Nephron progenitor cell (in vitro differentiated cells): ENCODE data around the gene MRPS30.
"Not testable (repeated sequence)": the region's sequence is repeated elsewhere in the genome, so short reads cannot be mapped to it uniquely, and the experiment has no call there.

Experiments used
- DNase-seq: peaks from one replicate; pipeline ENCODE4 v3.0.0; 2021
- H3K27ac Mint-ChIP-seq: 2 replicates; pipeline ENCODE4 v1.8.0; 2021; ENCODE audit warnings: mild to moderate bottlenecking, moderate library complexity, mixed read lengths
- H3K27me3 Mint-ChIP-seq: 2 replicates; pipeline ENCODE4 v1.8.0; 2021; ENCODE audit warnings: mild to moderate bottlenecking, low read depth, mixed read lengths; ENCODE audit not compliant: poor library complexity
- H3K36me3 Mint-ChIP-seq: 2 replicates; pipeline ENCODE4 v1.8.0; 2021; ENCODE audit warnings: low read depth, mixed read lengths
- H3K4me1 Mint-ChIP-seq: 2 replicates; pipeline ENCODE4 v1.8.0; 2021; ENCODE audit warnings: mixed read lengths
- H3K4me3 Mint-ChIP-seq: 2 replicates; pipeline ENCODE4 v1.8.0; 2021; ENCODE audit warnings: mild to moderate bottlenecking, moderate library complexity, mixed read lengths
- H3K9me3 Mint-ChIP-seq: 2 replicates; pipeline ENCODE4 v1.8.0; 2021; ENCODE audit warnings: mild to moderate bottlenecking, moderate library complexity, mixed read lengths
- TF ChIP-seq, protein P1 (sequence below): fragments of 200-600 bp; sonication (generic); IDR thresholded peaks from 2 replicates; pipeline ENCODE4 v1.5.0; 2021; ENCODE audit warnings: antibody characterized with exemption

The MRPS30 gene

GRCh38 chr5:44774279-44774880, 34.4 kb upstream of the MRPS30 start:
- Mint-ChIP-seq H3K4me1 (peaks cover 5% of the 10 kb centered on the region), H3K4me3 (no peak overlapping the region), H3K27me3 (no peaks in the 10 kb centered on the region), H3K36me3 (no peaks in the 10 kb centered on the region), H3K9me3 (no peaks in the 10 kb centered on the region), H3K27ac (no peak overlapping the region)
- TF ChIP-seq, protein P1, sequence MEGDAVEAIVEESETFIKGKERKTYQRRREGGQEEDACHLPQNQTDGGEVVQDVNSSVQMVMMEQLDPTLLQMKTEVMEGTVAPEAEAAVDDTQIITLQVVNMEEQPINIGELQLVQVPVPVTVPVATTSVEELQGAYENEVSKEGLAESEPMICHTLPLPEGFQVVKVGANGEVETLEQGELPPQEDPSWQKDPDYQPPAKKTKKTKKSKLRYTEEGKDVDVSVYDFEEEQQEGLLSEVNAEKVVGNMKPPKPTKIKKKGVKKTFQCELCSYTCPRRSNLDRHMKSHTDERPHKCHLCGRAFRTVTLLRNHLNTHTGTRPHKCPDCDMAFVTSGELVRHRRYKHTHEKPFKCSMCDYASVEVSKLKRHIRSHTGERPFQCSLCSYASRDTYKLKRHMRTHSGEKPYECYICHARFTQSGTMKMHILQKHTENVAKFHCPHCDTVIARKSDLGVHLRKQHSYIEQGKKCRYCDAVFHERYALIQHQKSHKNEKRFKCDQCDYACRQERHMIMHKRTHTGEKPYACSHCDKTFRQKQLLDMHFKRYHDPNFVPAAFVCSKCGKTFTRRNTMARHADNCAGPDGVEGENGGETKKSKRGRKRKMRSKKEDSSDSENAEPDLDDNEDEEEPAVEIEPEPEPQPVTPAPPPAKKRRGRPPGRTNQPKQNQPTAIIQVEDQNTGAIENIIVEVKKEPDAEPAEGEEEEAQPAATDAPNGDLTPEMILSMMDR: peak; percentile 63
- DNase-seq: peak; percentile 15

DNA sequence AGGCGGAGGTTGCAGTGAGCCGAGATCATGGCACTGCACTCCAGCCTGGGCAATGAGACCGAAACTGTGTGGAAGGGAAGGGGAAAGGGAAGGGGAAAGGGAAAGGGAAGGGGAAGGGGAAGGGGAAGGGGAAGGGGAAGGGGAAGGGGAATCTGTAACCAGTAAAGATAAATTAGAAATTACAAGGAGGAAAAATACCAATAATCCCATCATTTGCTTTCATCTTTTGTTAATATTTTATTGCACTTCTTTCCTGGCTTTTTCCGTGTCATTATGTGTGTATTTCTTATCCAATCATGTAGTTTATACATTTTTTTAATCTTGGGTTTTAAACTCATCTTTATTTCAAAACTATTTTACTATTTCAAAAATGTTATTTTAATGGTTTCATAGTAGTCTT, 29.6 kb upstream of the MRPS30 start:
- no peaks in the 10 kb centered on the region for H3K4me1 Mint-ChIP-seq
- TF ChIP-seq, protein P1: no peak
- no peak for DNase-seq

DNA sequence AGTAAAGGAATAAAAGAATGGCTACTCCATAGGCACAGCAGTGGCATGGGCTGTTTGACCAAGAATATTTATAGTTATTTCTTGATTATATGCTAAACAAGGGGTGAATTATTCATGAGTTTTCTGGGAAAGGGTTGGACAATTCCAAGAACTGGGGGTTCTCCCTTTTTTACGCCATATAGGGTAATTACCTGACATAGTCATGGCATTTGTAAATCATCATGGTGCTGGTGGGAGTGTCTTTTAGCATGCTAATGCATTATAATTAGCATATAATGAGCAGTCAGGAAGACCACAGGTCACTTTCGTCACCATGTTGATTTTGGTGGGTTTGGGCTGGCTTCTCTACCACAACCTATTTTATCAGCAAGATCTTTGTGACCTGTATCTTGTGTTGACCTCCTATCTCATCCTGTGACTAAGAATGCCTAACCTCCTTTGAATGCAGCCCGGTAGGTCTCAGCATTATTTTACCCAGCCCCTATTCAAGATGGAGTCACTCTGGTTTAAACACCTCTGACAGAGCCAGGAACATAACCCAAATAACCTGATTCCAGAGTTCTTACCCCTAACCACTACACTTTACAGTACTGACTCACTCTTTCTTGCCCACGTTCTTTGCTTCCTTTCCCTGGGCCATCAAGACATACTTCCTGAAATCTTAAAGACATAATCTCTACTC, 25.0 kb upstream of the MRPS30 start:
- H3K27ac Mint-ChIP-seq: no peak overlapping the region
- H3K4me1 Mint-ChIP-seq: no peaks in the 10 kb centered on the region
- H3K36me3 Mint-ChIP-seq: peaks cover 45% of the 10 kb centered on the region
- no peak overlapping the region for H3K4me3 Mint-ChIP-seq
- DNase-seq: no peak
- peaks cover 37% of the 10 kb centered on the region for H3K9me3 Mint-ChIP-seq
- peaks cover 4% of the 10 kb centered on the region for H3K27me3 Mint-ChIP-seq
- TF ChIP-seq, protein P1: no peak

More for the DNA sequence above, 29.6 kb upstream of the MRPS30 start:
- H3K4me3 Mint-ChIP-seq: no peak overlapping the region
- no peaks in the 10 kb centered on the region for H3K9me3 Mint-ChIP-seq
- H3K27ac Mint-ChIP-seq: no peak overlapping the region
- H3K36me3 Mint-ChIP-seq: peaks cover 5% of the 10 kb centered on the region
- H3K27me3 Mint-ChIP-seq: peaks cover 3% of the 10 kb centered on the region

GRCh38 chr5:44787731-44788130, 21.0 kb upstream of the MRPS30 start:
- Mint-ChIP-seq H3K36me3 (peaks cover 71% of the 10 kb centered on the region), H3K4me3 (no peak overlapping the region), H3K27ac (no peak overlapping the region), H3K27me3 (peaks cover 7% of the 10 kb centered on the region), H3K9me3 (peaks cover 72% of the 10 kb centered on the region), H3K4me1 (no peaks in the 10 kb centered on the region)
- TF ChIP-seq, protein P1: no peak
- no peak for DNase-seq

DNA sequence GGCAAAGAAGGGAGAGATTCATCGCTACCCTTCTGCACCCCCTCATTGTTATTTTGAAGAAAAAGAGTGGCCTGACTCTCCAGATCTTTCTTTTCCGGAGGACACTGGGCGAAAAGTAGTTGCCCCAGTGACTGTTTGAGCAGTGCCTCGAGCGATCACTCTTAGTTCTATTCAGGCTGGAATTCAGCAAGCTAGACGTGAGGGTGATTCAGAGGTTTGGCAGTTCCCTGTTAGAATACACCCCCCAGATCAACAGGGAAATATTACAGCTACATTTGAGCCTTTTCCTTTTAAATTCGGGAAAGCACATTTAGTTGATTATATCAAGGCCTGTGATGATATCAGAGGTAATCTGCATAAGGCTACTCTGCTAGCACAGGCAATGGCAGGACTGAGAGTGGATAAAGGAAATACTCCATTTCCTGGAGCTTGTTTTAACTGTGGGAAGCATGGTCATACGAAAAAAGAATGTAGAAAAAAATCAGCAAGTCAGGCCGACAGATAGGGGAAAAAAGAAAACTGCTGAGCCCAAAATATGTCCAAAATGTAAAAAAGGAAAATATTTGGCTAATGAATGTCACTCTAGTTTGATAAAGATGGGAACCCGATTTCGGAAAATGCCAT, 19.3 kb upstream of the MRPS30 start:
- Mint-ChIP-seq H3K9me3 (peaks cover 89% of the 10 kb centered on the region), H3K36me3 (peaks cover 81% of the 10 kb centered on the region)
- H3K27me3 Mint-ChIP-seq, H3K4me3 Mint-ChIP-seq, H3K27ac Mint-ChIP-seq, H3K4me1 Mint-ChIP-seq, DNase-seq: not testable (repeated sequence)

DNA sequence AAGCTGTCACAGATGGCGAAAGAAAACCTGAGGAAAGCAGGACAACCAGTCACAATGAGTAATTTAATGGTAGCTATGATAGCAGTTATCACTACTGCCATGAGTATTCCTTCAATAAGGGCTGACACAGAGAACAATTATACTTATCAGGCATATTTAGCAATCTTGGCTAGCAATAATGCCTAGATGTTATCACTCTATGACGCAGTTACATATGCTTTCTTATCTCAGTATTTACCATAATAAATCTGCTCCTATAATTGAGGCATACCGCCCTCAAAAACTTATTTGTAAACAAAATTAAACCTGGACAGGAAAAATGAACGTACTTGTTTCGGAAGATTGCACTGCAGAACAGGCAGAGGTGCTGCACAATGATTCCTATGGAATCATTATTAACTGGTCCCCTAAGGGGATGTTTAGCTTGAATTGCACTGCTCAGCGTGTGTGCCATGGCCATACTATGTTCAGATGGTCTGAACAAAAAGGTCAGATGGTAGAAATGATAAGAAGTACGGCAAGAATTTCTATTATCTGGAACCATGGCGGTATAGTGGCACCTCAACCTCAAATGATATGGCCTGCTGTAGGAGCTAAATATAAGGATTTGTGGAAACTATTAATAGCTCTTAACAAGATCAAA, 16.6 kb upstream of the MRPS30 start:
- not testable (repeated sequence) for H3K4me3 Mint-ChIP-seq, H3K27ac Mint-ChIP-seq, H3K4me1 Mint-ChIP-seq, H3K27me3 Mint-ChIP-seq, DNase-seq
- H3K9me3 Mint-ChIP-seq: peaks cover 89% of the 10 kb centered on the region
- peaks cover 74% of the 10 kb centered on the region for H3K36me3 Mint-ChIP-seq
